GM18951 (cell line): Measurements from ENCODE around the gene CALCOCO2.
"Not testable (repeated sequence)": the region's sequence is repeated elsewhere in the genome, so short reads cannot be mapped to it uniquely, and the experiment has no call there.

Experiments
- POLR2A ChIP-seq: IDR thresholded peaks from 4 replicates; pipeline ENCODE4 v1.6.1; 2011; ENCODE audit warnings: mild to moderate bottlenecking; ENCODE audit not compliant: insufficient read length, insufficient read depth; ENCODE audit errors: extremely low read depth
- in situ Hi-C: fragments of 300-500 bp; cut with MboI; formaldehyde crosslinking; loops from one replicate; pipeline ENCODE4 v1.12.0; 2022; ENCODE audit warnings: low sequenced_read_pairs, mixed read lengths, inconsistent platforms; ENCODE audit not compliant: unreplicated experiment

CALCOCO2 gene

DNA sequence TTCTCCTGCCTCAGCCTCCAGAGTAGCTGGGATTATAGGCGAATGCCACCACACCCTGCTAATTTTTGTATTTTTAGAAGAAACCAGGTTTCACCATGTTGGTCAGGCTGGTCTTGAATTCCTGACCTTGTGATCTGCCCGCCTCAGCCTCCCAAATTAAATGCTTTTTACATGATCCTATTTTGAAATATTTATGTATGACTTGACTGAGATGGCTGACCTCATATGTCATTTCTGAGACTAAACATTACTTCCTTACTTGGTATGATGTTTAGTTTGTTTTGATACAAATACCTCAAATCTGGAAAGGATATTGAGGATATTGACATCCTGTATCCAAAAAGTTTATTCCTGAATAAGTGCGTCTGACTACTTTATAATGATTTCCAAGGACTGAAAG lies 11.9 kb downstream of the CALCOCO2 start:
- no peak for TF ChIP-seq POLR2A
- in situ Hi-C loops = no loop called here

DNA sequence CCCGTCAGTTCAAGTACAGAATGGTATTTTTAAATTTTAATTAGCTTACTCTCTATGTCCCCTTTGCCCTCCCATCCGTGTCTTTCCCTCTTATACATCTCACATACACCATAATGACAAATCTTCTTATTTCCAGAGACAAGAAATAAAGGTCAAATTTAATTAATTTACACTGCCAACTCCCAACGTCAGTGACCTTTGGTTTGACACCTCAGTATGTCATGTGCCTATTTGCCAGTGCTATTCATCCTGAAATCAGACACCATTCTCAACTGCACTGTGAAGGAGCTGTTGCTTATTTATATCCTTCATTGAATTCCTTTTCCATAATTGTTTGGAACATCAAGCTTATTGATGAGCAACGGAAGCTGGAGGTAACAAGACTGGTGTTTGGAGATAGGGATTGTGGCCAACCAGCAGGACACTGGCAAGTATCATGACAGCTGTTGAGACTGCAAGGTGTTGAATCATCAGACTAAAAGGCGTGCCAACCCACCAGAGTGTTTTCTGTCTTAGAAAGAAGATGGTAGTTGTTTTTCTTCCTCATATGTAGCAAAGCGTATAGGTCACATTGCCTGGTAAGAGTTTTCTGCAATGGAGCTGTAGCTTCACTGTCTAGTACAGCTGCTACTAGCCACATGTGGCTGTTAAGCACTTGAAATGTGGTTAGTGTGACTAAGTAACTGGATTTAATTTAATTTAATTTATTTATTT lies 12.5 kb downstream of the CALCOCO2 start:
- in situ Hi-C loops = no loop called here
- no peak for TF ChIP-seq POLR2A

DNA sequence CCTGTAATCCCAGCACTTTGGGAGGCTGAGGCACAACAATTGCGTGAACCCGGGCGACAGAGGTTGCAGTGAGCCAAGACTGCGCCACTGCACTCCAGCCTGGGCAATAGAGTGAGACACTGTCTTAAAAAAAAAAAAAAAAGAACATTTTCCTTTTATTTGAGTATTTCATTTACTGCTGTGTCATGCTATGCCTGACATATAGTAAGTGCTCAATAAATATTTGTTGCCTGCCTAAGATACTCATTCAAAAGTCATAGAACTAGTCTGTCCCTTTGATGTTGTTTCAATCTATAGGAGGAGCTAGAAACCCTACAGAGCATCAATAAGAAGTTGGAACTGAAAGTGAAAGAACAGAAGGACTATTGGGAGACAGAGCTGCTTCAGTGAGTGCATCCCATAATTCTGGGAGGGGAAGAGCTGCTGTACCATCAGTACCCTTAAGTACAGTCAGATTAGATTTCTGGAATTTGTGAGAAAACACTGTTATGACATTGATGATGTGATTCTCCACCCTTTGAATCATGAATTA lies 20.0 kb downstream of the CALCOCO2 start:
- no peak for TF ChIP-seq POLR2A
- in situ Hi-C loops = no loop called here

DNA sequence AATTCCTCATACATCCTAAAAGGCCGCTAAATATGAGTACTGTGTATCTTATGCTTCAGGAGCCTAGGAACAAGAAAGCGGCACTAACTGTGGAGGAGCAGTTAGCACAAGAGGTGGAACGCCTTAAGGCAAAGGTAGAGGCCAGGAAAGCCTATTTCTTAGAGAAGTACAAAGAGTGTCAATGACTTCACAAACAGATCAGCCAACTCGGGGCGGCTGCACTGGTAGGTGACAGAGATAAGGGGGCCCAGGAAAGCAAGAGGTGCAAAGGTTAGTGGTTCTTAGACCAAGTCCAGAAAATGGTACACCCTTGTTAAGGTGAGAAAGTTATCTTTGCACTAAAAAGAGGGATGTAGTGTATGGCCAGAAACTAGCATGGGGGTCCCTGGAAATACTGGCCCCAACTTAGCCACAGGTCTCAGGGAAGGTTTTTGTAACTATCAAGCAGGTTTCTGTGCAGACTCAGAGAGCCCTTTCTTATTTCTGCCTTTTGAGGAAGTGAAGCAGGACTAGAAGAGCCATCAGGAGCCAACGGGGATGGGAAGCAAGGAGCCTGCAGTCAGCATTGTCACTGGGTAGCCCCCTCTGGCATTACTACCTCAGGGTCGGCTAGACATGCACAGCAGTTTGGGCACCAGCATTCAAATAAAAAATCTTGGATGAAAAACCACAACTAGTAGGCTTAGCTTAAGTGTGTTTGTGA lies 24.1 kb downstream of the CALCOCO2 start:
- in situ Hi-C loops = no loop called here
- no peak for TF ChIP-seq POLR2A

DNA sequence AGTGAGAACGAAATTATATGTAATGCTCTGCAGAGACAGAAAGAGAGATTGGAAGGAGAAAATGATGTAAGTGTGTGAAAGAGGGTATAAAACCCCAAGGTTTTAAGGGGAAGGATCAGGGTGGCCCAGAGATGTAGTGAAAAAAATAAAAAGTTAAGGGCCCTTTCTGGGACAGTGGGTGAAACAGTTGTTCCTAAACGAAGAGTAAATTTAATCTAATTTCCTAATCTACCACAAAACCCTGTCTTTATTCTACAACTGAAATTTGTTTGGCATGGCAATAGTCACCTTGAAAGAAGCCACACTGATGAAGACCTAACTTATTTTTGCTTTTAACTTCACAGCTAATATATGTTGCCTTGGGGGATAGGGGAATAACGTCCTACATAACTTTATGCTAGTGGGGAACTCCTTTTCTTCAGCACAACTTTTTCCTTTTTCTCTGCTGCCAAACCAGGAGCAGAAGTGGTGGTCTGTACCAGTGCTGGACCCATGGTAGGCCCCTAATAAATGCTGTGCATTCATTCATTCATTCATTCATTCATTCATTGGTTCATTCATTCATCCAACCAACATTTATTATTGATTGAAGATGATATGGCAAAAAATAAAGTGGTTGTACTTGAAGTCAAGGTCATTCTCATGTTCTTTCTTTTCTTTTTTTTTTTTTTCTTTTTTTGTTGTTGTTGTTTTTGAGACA lies 25.4 kb downstream of the CALCOCO2 start:
- in situ Hi-C loops = no loop called here
- TF ChIP-seq POLR2A = no peak

DNA sequence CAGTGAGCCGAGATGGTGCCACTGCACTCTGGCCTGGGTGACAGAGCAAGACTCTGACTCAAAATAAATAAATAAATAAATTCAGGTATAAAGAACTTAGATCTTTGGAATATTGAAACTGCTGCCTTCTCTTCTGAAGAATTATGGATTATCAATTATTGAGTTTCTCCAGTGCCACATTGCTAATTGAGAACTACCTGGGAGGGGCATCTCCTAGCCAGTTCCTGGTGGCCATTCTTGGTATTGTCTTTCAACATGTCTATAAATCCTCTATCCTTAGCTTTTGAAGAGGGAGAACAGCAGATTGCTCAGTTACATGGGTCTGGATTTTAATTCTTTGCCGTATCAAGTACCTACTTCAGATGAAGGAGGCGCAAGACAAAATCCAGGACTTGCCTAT lies 29.2 kb downstream of the CALCOCO2 start:
- in situ Hi-C loops = no loop called here
- no peak for TF ChIP-seq POLR2A

DNA sequence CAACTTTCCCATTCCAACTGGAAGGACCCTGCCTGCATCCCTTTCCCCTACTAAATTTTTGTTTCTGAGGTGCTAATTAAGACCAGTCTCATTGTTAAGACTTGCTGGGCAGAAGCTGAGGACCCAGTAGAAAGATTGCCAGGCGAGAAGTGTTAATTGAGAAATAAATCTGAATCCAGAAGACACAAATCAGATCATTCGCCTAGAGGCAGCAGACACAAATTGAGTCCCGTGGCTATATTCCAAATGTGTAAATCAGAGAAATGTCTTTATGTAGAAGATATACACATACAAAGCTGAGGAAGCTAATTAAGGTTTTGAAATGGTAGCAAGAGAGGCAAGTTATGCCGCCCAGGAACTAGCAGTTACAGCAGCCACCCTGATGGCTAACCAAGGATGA lies 29.6 kb downstream of the CALCOCO2 start:
- no peak for TF ChIP-seq POLR2A
- in situ Hi-C loops = no loop called here

DNA sequence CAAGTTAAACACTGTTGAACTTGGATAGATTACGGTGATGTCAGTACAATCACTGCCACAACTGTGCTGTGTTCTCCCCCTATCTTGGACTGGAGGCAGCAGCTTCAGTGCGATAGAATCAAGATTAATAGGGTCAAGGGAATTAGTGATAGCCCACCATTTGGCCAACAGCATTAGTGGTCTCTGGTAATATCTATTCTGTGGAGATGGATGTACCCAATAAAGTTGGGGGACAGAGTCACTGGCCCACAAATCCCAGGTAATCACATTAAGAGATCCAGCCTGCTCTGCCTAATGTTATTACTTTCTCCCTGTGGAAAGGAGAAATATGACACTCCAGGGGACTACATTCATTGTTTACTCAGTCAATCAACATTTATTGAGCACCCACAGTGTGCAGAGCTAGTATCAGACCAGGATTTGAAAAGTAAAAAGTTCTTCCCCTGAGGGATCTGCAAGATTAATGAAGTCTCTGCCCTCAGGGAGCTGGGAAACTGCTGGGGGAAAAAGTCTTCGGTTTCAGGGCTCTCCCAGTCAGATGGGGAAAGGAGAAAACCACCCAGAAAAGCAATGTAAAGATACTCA lies 38.2 kb downstream of the CALCOCO2 start:
- in situ Hi-C loops = no loop called here

DNA sequence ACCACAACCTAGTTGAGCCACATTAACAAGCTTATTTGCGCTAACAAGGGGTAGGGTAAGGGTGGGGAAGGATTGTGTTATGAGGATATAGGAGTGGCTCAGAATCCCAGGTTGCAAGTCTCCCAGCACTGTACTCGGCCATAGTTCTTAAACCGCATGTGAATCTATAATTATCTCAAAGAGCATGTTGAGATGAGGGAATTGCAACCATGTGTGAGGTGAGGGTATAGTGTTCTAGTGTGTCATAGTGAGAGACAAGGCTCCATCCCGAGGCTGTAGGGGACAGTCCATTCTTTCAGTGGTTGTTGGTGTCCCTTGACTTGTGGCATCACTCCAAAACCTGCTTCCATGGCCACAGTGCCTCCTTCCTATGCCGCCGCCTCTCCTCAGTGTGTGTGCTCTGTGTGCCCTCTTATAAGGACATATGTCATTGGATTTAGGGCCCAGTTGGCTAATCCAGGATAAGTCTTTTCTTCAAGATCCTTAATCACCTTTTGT lies 39.0 kb downstream of the CALCOCO2 start:
- in situ Hi-C loops = no loop called here

More for the DNA sequence above, 38.2 kb downstream of the CALCOCO2 start:
- no peak for TF ChIP-seq POLR2A

DNA sequence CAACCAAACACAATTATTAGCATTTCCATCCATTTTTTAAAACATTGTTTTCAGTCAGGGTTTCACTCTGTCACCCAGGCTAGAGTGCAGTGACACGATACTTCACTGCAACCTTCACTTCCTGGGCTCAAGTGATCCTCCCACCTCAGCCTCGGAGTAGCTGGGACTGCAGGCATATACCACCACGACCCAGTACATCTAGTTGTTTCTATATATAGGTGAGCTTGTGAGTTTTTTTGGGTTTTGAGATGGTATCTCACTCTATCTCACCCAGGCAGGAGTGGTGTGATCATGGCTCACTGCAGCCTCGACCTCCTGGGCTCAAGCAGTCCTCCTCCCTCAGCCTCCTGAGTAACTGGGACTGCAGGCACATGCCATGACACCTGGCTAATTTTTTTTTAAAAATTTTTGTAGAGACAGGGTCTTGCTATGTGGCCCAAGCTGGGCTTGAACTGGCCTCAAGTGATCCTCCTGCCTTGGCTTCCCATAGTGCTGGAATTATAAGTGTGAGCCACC lies 40.3 kb downstream of the CALCOCO2 start:
- in situ Hi-C loops = no loop called here

More for the DNA sequence above, 39.0 kb downstream of the CALCOCO2 start:
- TF ChIP-seq POLR2A = no peak

DNA sequence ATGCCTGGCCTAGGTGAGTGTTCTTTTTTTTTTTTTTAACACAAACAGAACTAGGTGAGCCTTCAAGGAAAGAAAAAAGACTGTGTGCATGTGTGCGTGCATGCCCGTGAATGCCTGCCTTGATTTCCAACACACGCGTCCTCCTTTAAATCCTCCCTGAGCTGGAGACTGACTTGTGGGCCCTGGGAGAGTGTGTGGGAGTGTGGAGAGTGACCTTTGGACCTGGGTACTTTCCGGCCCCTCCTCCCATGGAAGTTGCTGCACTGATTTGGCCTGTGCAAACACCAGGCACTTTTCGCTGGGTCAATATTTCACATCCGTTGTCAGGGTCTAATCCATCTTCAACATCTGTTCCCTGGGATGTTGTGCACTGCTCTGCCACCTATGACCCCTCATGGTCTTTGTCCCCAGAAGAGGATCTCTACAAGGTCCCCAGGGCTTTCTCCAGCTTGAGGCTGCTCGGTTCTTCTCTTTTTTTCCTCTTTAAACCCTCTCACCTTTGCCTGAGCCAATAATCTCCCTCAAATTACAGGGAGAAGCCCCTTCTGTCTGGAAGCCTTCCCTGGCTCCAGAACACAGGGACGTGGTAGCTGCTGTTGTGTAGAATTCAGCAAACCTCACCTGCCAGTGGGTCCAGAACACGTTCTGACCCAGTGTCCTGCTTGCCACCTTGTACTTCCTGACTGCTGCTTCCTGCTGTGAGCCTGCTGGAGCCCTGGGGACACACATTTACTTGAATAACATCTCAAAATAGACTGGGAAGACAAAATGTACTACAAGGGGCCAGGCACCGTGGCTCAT lies 40.9 kb downstream of the CALCOCO2 start:
- no peak for TF ChIP-seq POLR2A
- in situ Hi-C loops = no loop called here

More for the DNA sequence above, 40.3 kb downstream of the CALCOCO2 start:
- TF ChIP-seq POLR2A = no peak

DNA sequence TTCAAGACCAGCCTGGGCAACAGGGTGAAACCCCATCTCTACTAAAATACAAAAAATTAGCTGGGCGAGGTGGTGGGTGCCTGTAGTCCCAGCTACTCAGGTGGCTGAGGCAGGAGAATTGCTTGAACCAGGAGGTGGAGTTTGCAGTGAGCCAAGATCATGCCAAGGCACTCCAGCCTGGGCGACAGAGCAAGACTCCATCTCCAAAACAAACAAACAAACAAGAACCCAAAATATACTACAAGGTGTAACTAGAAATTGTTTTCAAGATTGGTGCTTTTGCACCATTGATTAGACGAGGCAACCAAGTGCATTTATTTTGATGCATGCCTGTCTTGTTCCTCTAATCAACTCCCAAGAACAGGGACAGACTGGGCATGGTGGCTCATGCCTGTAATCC lies 41.6 kb downstream of the CALCOCO2 start:
- in situ Hi-C loops = not testable (repeated sequence)

DNA sequence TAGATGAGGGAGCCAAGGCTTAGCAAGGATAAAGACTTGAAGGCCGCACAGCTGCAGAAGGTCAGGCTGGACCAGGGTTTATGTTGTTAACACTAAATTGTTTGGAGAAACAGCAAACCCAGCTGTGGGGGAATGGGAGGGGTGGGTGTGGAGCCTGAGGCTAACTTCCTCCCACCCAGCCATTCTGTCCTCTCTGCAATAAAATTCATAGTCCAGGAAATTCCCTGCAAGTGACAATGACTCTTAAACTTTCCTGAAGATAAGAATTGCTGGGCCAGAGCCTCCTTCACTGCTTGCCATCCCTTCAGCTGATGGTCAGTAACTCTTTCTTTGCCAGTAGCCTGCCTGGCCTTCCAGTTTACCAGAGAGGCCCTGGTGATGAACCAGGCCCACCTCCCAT lies 42.4 kb downstream of the CALCOCO2 start:
- in situ Hi-C loops = no loop called here
- no peak for TF ChIP-seq POLR2A
